Measurements from ENCODE around the gene SLC40A1. TPM values are rescaled to one million over a fixed set of nuclear protein-coding genes. Genes with fewer than 3 reads are reported as not detected.

Gene SLC40A1
- total and polyA plus RNA-seq, 4 donors = 97.4 to 572 (median 168) TPM

- Histone ChIP-seq H3K36me3 (ENCODE audit: control insufficient read depth in 4 of 4, insufficient read depth in 3 of 4, low read depth in 1 of 4, low read length in 3 of 4) (no peaks in the 10 kb centered on the region), H3K9me3 (ENCODE audit: control insufficient read depth in 4 of 4, low read length in 3 of 4) (no peaks in the 10 kb centered on the region), H3K9ac (ENCODE audit: low read depth in 1 of 2, low read length in 2 of 2) (no peak overlapping the region), H3K4me3 (ENCODE audit: low read depth in 1 of 3, low read length in 3 of 3) (no peak overlapping the region), H3K27ac (ENCODE audit: low read depth in 1 of 2, low read length in 2 of 2) (no peak overlapping the region), H3K4me1 (ENCODE audit: control insufficient read depth in 4 of 4, insufficient read depth in 4 of 4, low read length in 3 of 4) (peaks cover 0 to 15% (median 8%) of the 10 kb centered on the region in 4 donors), H3K27me3 (ENCODE audit: control insufficient read depth in 4 of 4, insufficient read depth in 4 of 4, low read length in 3 of 4) (no peaks in the 10 kb centered on the region)
- no peak for DNase-seq (ENCODE audit: low spot score)
- TF ChIP-seq HNF4G (IDR thresholded peaks at IDR 0.05) (no peak), RXRA (IDR thresholded peaks at IDR 0.05) (no peak), ZBTB33 (IDR thresholded peaks at IDR 0.05) (no peak), HNF4A (conservative IDR thresholded peaks at IDR 0.05) (no peak), REST (IDR thresholded peaks at IDR 0.05) (no peak), SP1 (IDR thresholded peaks at IDR 0.05) (no peak), MAX (IDR thresholded peaks at IDR 0.05) (no peak), JUND (IDR thresholded peaks at IDR 0.05) (no peak), ATF3 (IDR thresholded peaks at IDR 0.05) (no peak), YY1 (IDR thresholded peaks at IDR 0.05) (no peak), GABPA (IDR thresholded peaks at IDR 0.05 in 1 of 2, conservative IDR thresholded peaks at IDR 0.05 in 1 of 2) (no peak), RAD21 (IDR thresholded peaks at IDR 0.05) (no peak), NR2F2 (IDR thresholded peaks at IDR 0.05) (no peak), FOXA1 (IDR thresholded peaks at IDR 0.05) (no peak), EGR1 (IDR thresholded peaks at IDR 0.05; ENCODE audit: low read depth in 2 of 2) (no peak)
- WGBS = 89% methylated on average over 3 of the region's 3 CpGs
Observed at GRCh38 chr2:189530965-189531637, 49.5 kb downstream of the SLC40A1 start.

GRCh38 chr2:189528617-189529016 is 52.0 kb downstream of the SLC40A1 start:
- Histone ChIP-seq H3K9ac (ENCODE audit: low read depth in 1 of 2, low read length in 2 of 2) (no peak overlapping the region), H3K4me1 (ENCODE audit: control insufficient read depth in 4 of 4, insufficient read depth in 4 of 4, low read length in 3 of 4) (peaks cover 0 to 19% (median 7%) of the 10 kb centered on the region in 4 donors), H3K9me3 (ENCODE audit: control insufficient read depth in 4 of 4, low read length in 3 of 4) (no peaks in the 10 kb centered on the region), H3K4me3 (ENCODE audit: low read depth in 1 of 3, low read length in 3 of 3) (no peak overlapping the region), H3K27ac (ENCODE audit: low read depth in 1 of 2, low read length in 2 of 2) (no peak overlapping the region), H3K27me3 (ENCODE audit: control insufficient read depth in 4 of 4, insufficient read depth in 4 of 4, low read length in 3 of 4) (no peaks in the 10 kb centered on the region), H3K36me3 (ENCODE audit: control insufficient read depth in 4 of 4, insufficient read depth in 3 of 4, low read depth in 1 of 4, low read length in 3 of 4) (no peaks in the 10 kb centered on the region)
- DNase-seq (ENCODE audit: low spot score) = no peak
- 95% methylated on average over 3 of the region's 3 CpGs for WGBS
- TF ChIP-seq JUND (IDR thresholded peaks at IDR 0.05) (no peak), HNF4G (IDR thresholded peaks at IDR 0.05) (no peak), REST (IDR thresholded peaks at IDR 0.05) (no peak), ZBTB33 (IDR thresholded peaks at IDR 0.05) (no peak), NR2F2 (IDR thresholded peaks at IDR 0.05) (no peak), EGR1 (IDR thresholded peaks at IDR 0.05; ENCODE audit: low read depth in 2 of 2) (no peak), HNF4A (conservative IDR thresholded peaks at IDR 0.05) (no peak), CTCF (IDR thresholded peaks at IDR 0.05; ENCODE audit: low read depth, low read length, missing input control) (no peak), FOXA2 (IDR thresholded peaks at IDR 0.05) (no peak), ATF3 (IDR thresholded peaks at IDR 0.05) (no peak), FOXA1 (IDR thresholded peaks at IDR 0.05) (no peak)
